GM23338 (cell line): ENCODE results near the gene CDK3. TPM values are rescaled to one million over a fixed set of nuclear protein-coding genes. Genes with fewer than 3 reads are reported as not detected.

Experiments used
- ATAC-seq: fragments of 200-7000 bp; cut with Tn5 transposase; 3 replicates; pipeline ENCODE4 v1.9.1; 2020
- DNase-seq: peaks from one replicate; pipeline ENCODE4 v3.0.0-alpha.2; 2015; ENCODE audit warnings: low spot score
- H2AFZ ChIP-seq: fragments of 200-600 bp; sonication (generic); 2 replicates; pipeline ENCODE4 v1.8.0; 2016; ENCODE audit warnings: antibody characterized with exemption, mild to moderate bottlenecking, moderate library complexity
- H3F3A ChIP-seq: fragments of 200-600 bp; sonication (generic); replicated peaks from 2 replicates; pipeline ENCODE4 v1.8.0; 2017; ENCODE audit warnings: antibody characterized with exemption, mixed run types, low read depth
- H3K27ac ChIP-seq: fragments of 200-600 bp; sonication (generic); 2 replicates; pipeline ENCODE4 v1.6.1; 2016; ENCODE audit warnings: low read depth
- H3K27me3 ChIP-seq: fragments of 200-600 bp; sonication (generic); 2 replicates; pipeline ENCODE4 v1.8.0; 2016; ENCODE audit warnings: mild to moderate bottlenecking, mixed run types, moderate library complexity; ENCODE audit not compliant: insufficient read depth
- H3K36me3 ChIP-seq: fragments of 200-600 bp; sonication (generic); 2 replicates; pipeline ENCODE4 v1.8.0; 2016; ENCODE audit warnings: mild to moderate bottlenecking; ENCODE audit not compliant: insufficient read depth
- H3K4me1 ChIP-seq: fragments of 200-600 bp; sonication (generic); 2 replicates; pipeline ENCODE4 v1.8.0; 2016; ENCODE audit warnings: mild to moderate bottlenecking, moderate library complexity; ENCODE audit not compliant: insufficient read depth
- H3K4me2 ChIP-seq: fragments of 200-600 bp; sonication (generic); 2 replicates; pipeline ENCODE4 v1.7.1; 2017; ENCODE audit warnings: mixed run types
- H3K4me3 ChIP-seq: fragments of 200-600 bp; sonication (generic); 2 replicates; pipeline ENCODE4 v1.6.1; 2016; ENCODE audit warnings: mixed run types
- H3K79me2 ChIP-seq: fragments of 200-600 bp; sonication (generic); replicated peaks from 2 replicates; pipeline ENCODE4 v1.8.0; 2017; ENCODE audit warnings: mild to moderate bottlenecking; ENCODE audit not compliant: insufficient read depth
- H3K9me2 ChIP-seq: fragments of 200-600 bp; sonication (generic); 2 replicates; pipeline ENCODE4 v1.8.0; 2017; ENCODE audit not compliant: insufficient read depth
- H4K20me1 ChIP-seq: fragments of 200-600 bp; sonication (generic); replicated peaks from 2 replicates; pipeline ENCODE4 v1.8.0; 2017; ENCODE audit warnings: mild to moderate bottlenecking; ENCODE audit not compliant: insufficient read depth
- H3K27ac Mint-ChIP-seq: 2 replicates; pipeline ENCODE4 v1.8.0; 2020; ENCODE audit warnings: inconsistent platforms, mild to moderate bottlenecking, moderate library complexity, mixed read lengths
- H3K27me3 Mint-ChIP-seq: 3 replicates; pipeline ENCODE4 v1.8.0; 2022; ENCODE audit warnings: low read depth, mild to moderate bottlenecking, moderate library complexity, mixed read lengths, inconsistent platforms; ENCODE audit not compliant: insufficient read depth, poor library complexity
- H3K36me3 Mint-ChIP-seq: 3 replicates; pipeline ENCODE4 v1.8.0; 2021; ENCODE audit warnings: low read depth, mild to moderate bottlenecking, inconsistent platforms, moderate library complexity, mixed read lengths
- H3K4me1 Mint-ChIP-seq: 3 replicates; pipeline ENCODE4 v1.8.0; 2020; ENCODE audit warnings: mild to moderate bottlenecking, inconsistent platforms, mixed read lengths
- H3K4me3 Mint-ChIP-seq: 3 replicates; pipeline ENCODE4 v1.8.0; 2021; ENCODE audit warnings: moderate library complexity, mild to moderate bottlenecking, inconsistent platforms, mixed read lengths
- H3K9me3 Mint-ChIP-seq: 3 replicates; pipeline ENCODE4 v1.8.0; 2020; ENCODE audit warnings: moderate library complexity, mild to moderate bottlenecking, inconsistent platforms, mixed read lengths
- CREB1 ChIP-seq: fragments of 250-450 bp; sonication (Bioruptor Pico); IDR thresholded peaks from 2 replicates; pipeline ENCODE4 v1.5.0; 2020; ENCODE audit warnings: low read depth, mild to moderate bottlenecking, moderate library complexity
- EZH2phosphoT487 ChIP-seq: fragments of 200-600 bp; sonication (generic); IDR thresholded peaks from one replicate; pipeline ENCODE4 v1.8.1; 2018; ENCODE audit warnings: antibody characterized with exemption; ENCODE audit not compliant: unreplicated experiment
- JUNB ChIP-seq: IDR thresholded peaks from one replicate; pipeline ENCODE4 v1.6.1; 2016; ENCODE audit warnings: antibody characterized with exemption; ENCODE audit not compliant: unreplicated experiment
- NANOG ChIP-seq: IDR thresholded peaks from 2 replicates; pipeline ENCODE4 v1.6.1; 2016; ENCODE audit warnings: antibody characterized with exemption, borderline replicate concordance
- ZNF331 ChIP-seq: fragments of 250-450 bp; sonication (Bioruptor Pico); IDR thresholded peaks from 2 replicates; pipeline ENCODE4 v1.5.0; 2020; ENCODE audit warnings: low read depth, mild to moderate bottlenecking, moderate library complexity
- polyA plus RNA-seq: library from polyadenylated mRNA; unstranded; fragments of >200 nt; fragmentation: Nextera tagmentation; extraction: Ambion mirVana; gene quantifications from 2 replicates; pipeline ENCODE4 v1.2.1, GENCODE V29; 2016
- total RNA-seq: library from RNA; depleted of rRNA; stranded (reverse); fragments of >200 nt; shearing (Covaris generic); gene quantifications from 2 replicates; pipeline ENCODE4 v1.2.3, GENCODE V29; 2014
- TF ChIP-seq, protein P1 (sequence below), 2 experiments: fragments of 200-600 bp in 1 of 2; sonication (generic) in 1 of 2; conservative IDR thresholded peaks; 2 replicates each; pipeline versions ENCODE4 v1.5.1 to v1.6.1; 2016 to 2017; ENCODE audit warnings: antibody characterized with exemption in 2 of 2, low read depth in 2 of 2, mild to moderate bottlenecking in 2 of 2, moderate library complexity in 1 of 2
- TF ChIP-seq, protein P2 (sequence below): IDR thresholded peaks from 2 replicates; pipeline ENCODE4 v1.6.1; 2016; ENCODE audit warnings: antibody characterized with exemption
- TF ChIP-seq, protein P3 (sequence below): fragments of 250-450 bp; sonication (Bioruptor Pico); IDR thresholded peaks from 2 replicates; pipeline ENCODE4 v1.5.0; 2020; ENCODE audit warnings: mild to moderate bottlenecking, moderate library complexity

The CDK3 gene
- total and polyA plus RNA-seq, 2 experiments from 2014 or later, result 7.9 to 10.2 TPM

DNA sequence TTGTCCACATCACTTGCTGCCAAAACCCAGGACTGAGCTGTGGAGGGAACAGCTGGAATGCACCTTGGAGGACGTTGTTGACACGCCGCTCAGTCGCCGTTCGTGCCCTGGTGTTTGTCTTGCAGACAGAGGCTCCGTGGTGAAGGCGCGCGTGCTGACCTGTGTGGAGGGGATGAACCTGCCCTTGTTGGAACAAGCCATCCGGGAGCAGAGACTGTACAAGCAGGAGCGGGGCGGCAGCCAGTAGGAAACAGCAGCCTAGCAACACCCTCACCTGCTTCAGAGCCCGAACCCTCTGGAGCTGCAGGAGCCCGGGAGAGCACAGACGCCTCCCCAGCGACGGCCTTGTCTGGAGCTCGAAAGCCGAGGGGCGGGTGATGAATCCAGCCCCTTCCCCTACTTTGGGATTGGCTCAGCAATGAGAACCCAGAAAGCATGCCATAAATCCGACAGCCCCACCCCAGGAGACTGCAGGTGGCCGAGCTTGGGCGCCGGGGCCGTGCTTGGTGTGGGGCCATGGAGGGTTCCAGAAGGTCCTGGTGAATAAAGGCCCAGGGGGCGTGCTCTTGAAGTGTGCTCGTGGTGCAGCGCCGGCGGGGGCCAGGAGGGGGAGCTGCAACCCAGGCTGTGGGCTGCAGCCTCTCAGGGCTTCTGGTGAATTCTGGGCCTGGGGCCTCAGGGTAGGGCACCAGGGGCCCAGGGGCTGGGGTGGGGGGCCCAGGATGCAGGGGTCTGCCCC, 470 bp upstream of the CDK3 start:
- H3K27ac Mint-ChIP-seq, result peak overlapping the region; percentile 51; the same call in 1 of the 2 replicates
- Histone ChIP-seq H3K79me2 (no peaks in the 10 kb centered on the region), H3K27me3 (no peaks in the 10 kb centered on the region), H4K20me1 (no peaks in the 10 kb centered on the region), H3F3A (0 out of 2 replicates have a peak, but pooled peaks cover 5% of the 10 kb centered on the region), H2AFZ (peak overlapping the region; percentile 97), H3K4me1 (no peaks in the 10 kb centered on the region), H3K36me3 (no peaks in the 10 kb centered on the region), H3K27ac (no peak overlapping the region), H3K4me2 (no peak overlapping the region), H3K9me2 (no peaks in the 10 kb centered on the region), H3K4me3 (no peak overlapping the region)
- H3K4me3 Mint-ChIP-seq, result no peak overlapping the region
- peaks cover 11% of the 10 kb centered on the region; the same call in 2 of the 3 replicates for H3K4me1 Mint-ChIP-seq
- H3K36me3 Mint-ChIP-seq, result peaks cover 4% of the 10 kb centered on the region
- peak; percentile 93 for DNase-seq
- TF ChIP-seq, protein P1, sequence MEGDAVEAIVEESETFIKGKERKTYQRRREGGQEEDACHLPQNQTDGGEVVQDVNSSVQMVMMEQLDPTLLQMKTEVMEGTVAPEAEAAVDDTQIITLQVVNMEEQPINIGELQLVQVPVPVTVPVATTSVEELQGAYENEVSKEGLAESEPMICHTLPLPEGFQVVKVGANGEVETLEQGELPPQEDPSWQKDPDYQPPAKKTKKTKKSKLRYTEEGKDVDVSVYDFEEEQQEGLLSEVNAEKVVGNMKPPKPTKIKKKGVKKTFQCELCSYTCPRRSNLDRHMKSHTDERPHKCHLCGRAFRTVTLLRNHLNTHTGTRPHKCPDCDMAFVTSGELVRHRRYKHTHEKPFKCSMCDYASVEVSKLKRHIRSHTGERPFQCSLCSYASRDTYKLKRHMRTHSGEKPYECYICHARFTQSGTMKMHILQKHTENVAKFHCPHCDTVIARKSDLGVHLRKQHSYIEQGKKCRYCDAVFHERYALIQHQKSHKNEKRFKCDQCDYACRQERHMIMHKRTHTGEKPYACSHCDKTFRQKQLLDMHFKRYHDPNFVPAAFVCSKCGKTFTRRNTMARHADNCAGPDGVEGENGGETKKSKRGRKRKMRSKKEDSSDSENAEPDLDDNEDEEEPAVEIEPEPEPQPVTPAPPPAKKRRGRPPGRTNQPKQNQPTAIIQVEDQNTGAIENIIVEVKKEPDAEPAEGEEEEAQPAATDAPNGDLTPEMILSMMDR (conservative IDR thresholded peaks at IDR 0.05; ENCODE audit: low read depth in 2 of 2), result peak; percentile 78 to 91
- TF ChIP-seq NANOG, result no peak
- H3K27me3 Mint-ChIP-seq, result peaks cover 9% of the 10 kb centered on the region
- H3K9me3 Mint-ChIP-seq, result no peaks in the 10 kb centered on the region; the same call in 2 of the 3 replicates
- peak; percentile 93 for ATAC-seq

DNA sequence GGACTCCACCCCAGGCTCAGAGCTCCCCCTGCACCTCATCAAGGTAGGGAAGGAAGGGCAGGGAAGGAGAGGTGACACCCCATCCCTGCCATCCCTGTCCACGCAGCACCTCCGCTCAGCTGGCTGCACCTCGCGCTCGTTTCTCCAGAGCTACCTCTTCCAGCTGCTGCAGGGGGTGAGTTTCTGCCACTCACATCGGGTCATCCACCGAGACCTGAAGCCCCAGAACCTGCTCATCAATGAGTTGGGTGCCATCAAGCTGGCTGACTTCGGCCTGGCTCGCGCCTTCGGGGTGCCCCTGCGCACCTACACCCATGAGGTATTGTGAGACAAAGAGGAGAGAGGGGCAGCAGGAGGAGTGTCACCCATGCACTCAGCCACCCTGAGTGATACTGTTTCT, 1.4 kb downstream of the CDK3 start:
- no peaks in the 10 kb centered on the region for H3K36me3 ChIP-seq
- no peaks in the 10 kb centered on the region for H4K20me1 ChIP-seq
- H3K27ac Mint-ChIP-seq, result no peak overlapping the region
- H3K27me3 ChIP-seq, result no peaks in the 10 kb centered on the region
- no peak overlapping the region for H2AFZ ChIP-seq
- H3K36me3 Mint-ChIP-seq, result peaks cover 5% of the 10 kb centered on the region
- H3K27me3 Mint-ChIP-seq, result peaks cover 8% of the 10 kb centered on the region
- H3K9me3 Mint-ChIP-seq, result no peaks in the 10 kb centered on the region; the same call in 2 of the 3 replicates
- H3K27ac ChIP-seq, result no peak overlapping the region
- DNase-seq (no peak), ATAC-seq (no peak)
- H3K79me2 ChIP-seq, result no peaks in the 10 kb centered on the region
- H3K4me1 Mint-ChIP-seq, result peaks cover 8% of the 10 kb centered on the region; the same call in 2 of the 3 replicates
- no peak overlapping the region for H3K4me3 ChIP-seq
- no peaks in the 10 kb centered on the region for H3K4me1 ChIP-seq
- no peak overlapping the region for H3K4me2 ChIP-seq
- 0 out of 2 replicates have a peak, but pooled peaks cover 8% of the 10 kb centered on the region for H3F3A ChIP-seq
- no peaks in the 10 kb centered on the region for H3K9me2 ChIP-seq
- no peak overlapping the region for H3K4me3 Mint-ChIP-seq
- no peak for TF ChIP-seq EZH2phosphoT487
- no peak for TF ChIP-seq CREB1 (CRISPR knock-in tag)
- TF ChIP-seq, protein P2, sequence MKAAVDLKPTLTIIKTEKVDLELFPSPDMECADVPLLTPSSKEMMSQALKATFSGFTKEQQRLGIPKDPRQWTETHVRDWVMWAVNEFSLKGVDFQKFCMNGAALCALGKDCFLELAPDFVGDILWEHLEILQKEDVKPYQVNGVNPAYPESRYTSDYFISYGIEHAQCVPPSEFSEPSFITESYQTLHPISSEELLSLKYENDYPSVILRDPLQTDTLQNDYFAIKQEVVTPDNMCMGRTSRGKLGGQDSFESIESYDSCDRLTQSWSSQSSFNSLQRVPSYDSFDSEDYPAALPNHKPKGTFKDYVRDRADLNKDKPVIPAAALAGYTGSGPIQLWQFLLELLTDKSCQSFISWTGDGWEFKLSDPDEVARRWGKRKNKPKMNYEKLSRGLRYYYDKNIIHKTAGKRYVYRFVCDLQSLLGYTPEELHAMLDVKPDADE, result no peak
- no peak for TF ChIP-seq ZNF331 (CRISPR knock-in tag)
- no peak for TF ChIP-seq JUNB
- TF ChIP-seq, protein P3, sequence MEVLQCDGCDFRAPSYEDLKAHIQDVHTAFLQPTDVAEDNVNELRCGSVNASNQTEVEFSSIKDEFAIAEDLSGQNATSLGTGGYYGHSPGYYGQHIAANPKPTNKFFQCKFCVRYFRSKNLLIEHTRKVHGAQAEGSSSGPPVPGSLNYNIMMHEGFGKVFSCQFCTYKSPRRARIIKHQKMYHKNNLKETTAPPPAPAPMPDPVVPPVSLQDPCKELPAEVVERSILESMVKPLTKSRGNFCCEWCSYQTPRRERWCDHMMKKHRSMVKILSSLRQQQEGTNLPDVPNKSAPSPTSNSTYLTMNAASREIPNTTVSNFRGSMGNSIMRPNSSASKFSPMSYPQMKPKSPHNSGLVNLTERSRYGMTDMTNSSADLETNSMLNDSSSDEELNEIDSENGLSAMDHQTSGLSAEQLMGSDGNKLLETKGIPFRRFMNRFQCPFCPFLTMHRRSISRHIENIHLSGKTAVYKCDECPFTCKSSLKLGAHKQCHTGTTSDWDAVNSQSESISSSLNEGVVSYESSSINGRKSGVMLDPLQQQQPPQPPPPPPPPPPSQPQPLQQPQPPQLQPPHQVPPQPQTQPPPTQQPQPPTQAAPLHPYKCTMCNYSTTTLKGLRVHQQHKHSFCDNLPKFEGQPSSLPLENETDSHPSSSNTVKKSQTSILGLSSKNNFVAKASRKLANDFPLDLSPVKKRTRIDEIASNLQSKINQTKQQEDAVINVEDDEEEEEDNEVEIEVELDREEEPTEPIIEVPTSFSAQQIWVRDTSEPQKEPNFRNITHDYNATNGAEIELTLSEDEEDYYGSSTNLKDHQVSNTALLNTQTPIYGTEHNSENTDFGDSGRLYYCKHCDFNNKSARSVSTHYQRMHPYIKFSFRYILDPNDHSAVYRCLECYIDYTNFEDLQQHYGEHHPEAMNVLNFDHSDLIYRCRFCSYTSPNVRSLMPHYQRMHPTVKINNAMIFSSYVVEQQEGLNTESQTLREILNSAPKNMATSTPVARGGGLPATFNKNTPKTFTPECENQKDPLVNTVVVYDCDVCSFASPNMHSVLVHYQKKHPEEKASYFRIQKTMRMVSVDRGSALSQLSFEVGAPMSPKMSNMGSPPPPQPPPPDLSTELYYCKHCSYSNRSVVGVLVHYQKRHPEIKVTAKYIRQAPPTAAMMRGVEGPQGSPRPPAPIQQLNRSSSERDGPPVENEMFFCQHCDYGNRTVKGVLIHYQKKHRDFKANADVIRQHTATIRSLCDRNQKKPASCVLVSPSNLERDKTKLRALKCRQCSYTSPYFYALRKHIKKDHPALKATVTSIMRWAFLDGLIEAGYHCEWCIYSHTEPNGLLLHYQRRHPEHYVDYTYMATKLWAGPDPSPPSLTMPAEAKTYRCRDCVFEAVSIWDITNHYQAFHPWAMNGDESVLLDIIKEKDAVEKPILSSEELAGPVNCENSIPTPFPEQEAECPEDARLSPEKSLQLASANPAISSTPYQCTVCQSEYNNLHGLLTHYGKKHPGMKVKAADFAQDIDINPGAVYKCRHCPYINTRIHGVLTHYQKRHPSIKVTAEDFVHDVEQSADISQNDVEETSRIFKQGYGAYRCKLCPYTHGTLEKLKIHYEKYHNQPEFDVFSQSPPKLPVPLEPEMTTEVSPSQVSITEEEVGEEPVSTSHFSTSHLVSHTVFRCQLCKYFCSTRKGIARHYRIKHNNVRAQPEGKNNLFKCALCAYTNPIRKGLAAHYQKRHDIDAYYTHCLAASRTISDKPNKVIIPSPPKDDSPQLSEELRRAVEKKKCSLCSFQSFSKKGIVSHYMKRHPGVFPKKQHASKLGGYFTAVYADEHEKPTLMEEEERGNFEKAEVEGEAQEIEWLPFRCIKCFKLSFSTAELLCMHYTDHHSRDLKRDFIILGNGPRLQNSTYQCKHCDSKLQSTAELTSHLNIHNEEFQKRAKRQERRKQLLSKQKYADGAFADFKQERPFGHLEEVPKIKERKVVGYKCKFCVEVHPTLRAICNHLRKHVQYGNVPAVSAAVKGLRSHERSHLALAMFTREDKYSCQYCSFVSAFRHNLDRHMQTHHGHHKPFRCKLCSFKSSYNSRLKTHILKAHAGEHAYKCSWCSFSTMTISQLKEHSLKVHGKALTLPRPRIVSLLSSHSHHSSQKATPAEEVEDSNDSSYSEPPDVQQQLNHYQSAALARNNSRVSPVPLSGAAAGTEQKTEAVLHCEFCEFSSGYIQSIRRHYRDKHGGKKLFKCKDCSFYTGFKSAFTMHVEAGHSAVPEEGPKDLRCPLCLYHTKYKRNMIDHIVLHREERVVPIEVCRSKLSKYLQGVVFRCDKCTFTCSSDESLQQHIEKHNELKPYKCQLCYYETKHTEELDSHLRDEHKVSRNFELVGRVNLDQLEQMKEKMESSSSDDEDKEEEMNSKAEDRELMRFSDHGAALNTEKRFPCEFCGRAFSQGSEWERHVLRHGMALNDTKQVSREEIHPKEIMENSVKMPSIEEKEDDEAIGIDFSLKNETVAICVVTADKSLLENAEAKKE (CRISPR knock-in tag), result no peak
